ENCODE results near the gene SH2B3. TPM values are rescaled to one million over a fixed set of nuclear protein-coding genes. Genes with fewer than 3 reads are reported as not detected.

Gene SH2B3
- total and polyA plus RNA-seq, 2 donors (not counting 3 experiments of a cell fraction or from before 2014, with no cell fraction given), result 63.1 to 97.9 TPM

GRCh38 chr12:111362687-111363475 is 42.8 kb upstream of the SH2B3 start:
- Histone ChIP-seq H3K79me2 (ENCODE audit: control insufficient read depth, insufficient read depth, low read length) (peaks cover 4% of the 10 kb centered on the region), H3K27ac (ENCODE audit: insufficient read depth, low read depth, low read length) (peak overlapping the region; percentile 52), H3K27me3 (ENCODE audit: control insufficient read depth in 2 of 2, insufficient read depth in 2 of 2, low read length in 2 of 2) (no peaks in the 10 kb centered on the region), H3K9me1 (replicated peaks; ENCODE audit: control insufficient read depth, extremely low read depth, insufficient read depth, low read length) (no peaks in the 10 kb centered on the region), H3K36me3 (ENCODE audit: control insufficient read depth in 2 of 2, extremely low read depth in 1 of 2, insufficient read depth in 2 of 2, low read length in 2 of 2) (peaks cover 2 to 13% of the 10 kb centered on the region in 2 experiments), H4K20me1 (replicated peaks; ENCODE audit: control insufficient read depth, extremely low read depth, insufficient read depth, low read length) (no peaks in the 10 kb centered on the region), H3K9me3 (replicated peaks; ENCODE audit: control insufficient read depth, insufficient read depth, low read length) (no peaks in the 10 kb centered on the region), H3K4me3 (replicated peaks in 1 of 3; ENCODE audit: insufficient read depth in 1 of 3, low read depth in 1 of 3, low read length in 3 of 3) (no peak overlapping the region), H2AFZ (ENCODE audit: low read depth, low read length) (no peak overlapping the region), H3K9ac (replicated peaks; ENCODE audit: extremely low read depth, insufficient read depth, low read length) (no peak overlapping the region), H3K4me1 (ENCODE audit: control insufficient read depth, extremely low read depth, insufficient read depth, low read length) (peaks cover 14% of the 10 kb centered on the region), H3K4me2 (ENCODE audit: insufficient read depth, low read length) (no peak overlapping the region)
- intact Hi-C loops (cut with micrococcal nuclease), result no loop called here
- CTCF ChIA-PET, result interaction anchor here (1.1 to 1.2 kb wide), 2 partner anchors 34 to 127 kb away, joined by 3 to 4 read pairs; no protein-coding TSS in a partner anchor
- DNase-seq (ENCODE audit: low read depth, low spot score) (no peak), FAIRE-seq (no peak)
- POLR2A ChIA-PET, result no interaction called here
- BruUV-seq (replicated peaks), result no TSS peak
- dilution Hi-C loops (cut with MboI; ENCODE audit: extremely low pct_ligation_motif_present, low sequenced_read_pairs), result no loop called here
- TF ChIP-seq EZH2 (IDR thresholded peaks at IDR 0.05; ENCODE audit: borderline replicate concordance, low read depth, low read length, severe bottlenecking) (no peak), MAX (IDR thresholded peaks at IDR 0.05; ENCODE audit: insufficient read depth, insufficient read length) (no peak), CTCF (IDR thresholded peaks at IDR 0.05; ENCODE audit: extremely low read depth in 1 of 2, insufficient read depth in 1 of 2, low read depth in 1 of 2, low read length in 2 of 2) (no peak), GATA2 (IDR thresholded peaks at IDR 0.05; ENCODE audit: insufficient read depth, insufficient read length, low read depth, low read length) (no peak), POLR2A (IDR thresholded peaks at IDR 0.05; ENCODE audit: low read depth, low read length) (no peak), MYC (IDR thresholded peaks at IDR 0.05; ENCODE audit: low read depth, low read length) (no peak), POLR2AphosphoS5 (IDR thresholded peaks at IDR 0.05; ENCODE audit: insufficient read depth, low read depth, low read length) (no peak), FOS (IDR thresholded peaks at IDR 0.05; ENCODE audit: borderline replicate concordance, insufficient read depth, low read length) (no peak), JUN (IDR thresholded peaks at IDR 0.05; ENCODE audit: borderline replicate concordance, insufficient read depth, insufficient read length, low read depth) (no peak)

All from endothelial cell of umbilical vein (primary cell).